Measurements from ENCODE around the gene SCAMP2.

GRCh38 chr15:74799856-74800558 is 73.2 kb downstream of the SCAMP2 start:
- TF ChIP-seq ZNF317 (CRISPR knock-in tag; IDR thresholded peaks at IDR 0.05; ENCODE audit: borderline replicate concordance, low read depth) (no peak), TCF7 (CRISPR knock-in tag; IDR thresholded peaks at IDR 0.05; ENCODE audit: low read depth) (no peak), SP1 (CRISPR knock-in tag; conservative IDR thresholded peaks at IDR 0.05) (no peak), MXD4 (CRISPR knock-in tag; IDR thresholded peaks at IDR 0.05; ENCODE audit: borderline replicate concordance) (no peak), TEAD4 (CRISPR knock-in tag; IDR thresholded peaks at IDR 0.05) (no peak), ZNF138 (CRISPR knock-in tag; conservative IDR thresholded peaks at IDR 0.05) (no peak), ETV6 (CRISPR knock-in tag; IDR thresholded peaks at IDR 0.05) (no peak)
- TF ChIP-seq, protein P1, sequence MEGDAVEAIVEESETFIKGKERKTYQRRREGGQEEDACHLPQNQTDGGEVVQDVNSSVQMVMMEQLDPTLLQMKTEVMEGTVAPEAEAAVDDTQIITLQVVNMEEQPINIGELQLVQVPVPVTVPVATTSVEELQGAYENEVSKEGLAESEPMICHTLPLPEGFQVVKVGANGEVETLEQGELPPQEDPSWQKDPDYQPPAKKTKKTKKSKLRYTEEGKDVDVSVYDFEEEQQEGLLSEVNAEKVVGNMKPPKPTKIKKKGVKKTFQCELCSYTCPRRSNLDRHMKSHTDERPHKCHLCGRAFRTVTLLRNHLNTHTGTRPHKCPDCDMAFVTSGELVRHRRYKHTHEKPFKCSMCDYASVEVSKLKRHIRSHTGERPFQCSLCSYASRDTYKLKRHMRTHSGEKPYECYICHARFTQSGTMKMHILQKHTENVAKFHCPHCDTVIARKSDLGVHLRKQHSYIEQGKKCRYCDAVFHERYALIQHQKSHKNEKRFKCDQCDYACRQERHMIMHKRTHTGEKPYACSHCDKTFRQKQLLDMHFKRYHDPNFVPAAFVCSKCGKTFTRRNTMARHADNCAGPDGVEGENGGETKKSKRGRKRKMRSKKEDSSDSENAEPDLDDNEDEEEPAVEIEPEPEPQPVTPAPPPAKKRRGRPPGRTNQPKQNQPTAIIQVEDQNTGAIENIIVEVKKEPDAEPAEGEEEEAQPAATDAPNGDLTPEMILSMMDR (IDR thresholded peaks at IDR 0.05): peak; percentile 98
- TF ChIP-seq, protein P2, sequence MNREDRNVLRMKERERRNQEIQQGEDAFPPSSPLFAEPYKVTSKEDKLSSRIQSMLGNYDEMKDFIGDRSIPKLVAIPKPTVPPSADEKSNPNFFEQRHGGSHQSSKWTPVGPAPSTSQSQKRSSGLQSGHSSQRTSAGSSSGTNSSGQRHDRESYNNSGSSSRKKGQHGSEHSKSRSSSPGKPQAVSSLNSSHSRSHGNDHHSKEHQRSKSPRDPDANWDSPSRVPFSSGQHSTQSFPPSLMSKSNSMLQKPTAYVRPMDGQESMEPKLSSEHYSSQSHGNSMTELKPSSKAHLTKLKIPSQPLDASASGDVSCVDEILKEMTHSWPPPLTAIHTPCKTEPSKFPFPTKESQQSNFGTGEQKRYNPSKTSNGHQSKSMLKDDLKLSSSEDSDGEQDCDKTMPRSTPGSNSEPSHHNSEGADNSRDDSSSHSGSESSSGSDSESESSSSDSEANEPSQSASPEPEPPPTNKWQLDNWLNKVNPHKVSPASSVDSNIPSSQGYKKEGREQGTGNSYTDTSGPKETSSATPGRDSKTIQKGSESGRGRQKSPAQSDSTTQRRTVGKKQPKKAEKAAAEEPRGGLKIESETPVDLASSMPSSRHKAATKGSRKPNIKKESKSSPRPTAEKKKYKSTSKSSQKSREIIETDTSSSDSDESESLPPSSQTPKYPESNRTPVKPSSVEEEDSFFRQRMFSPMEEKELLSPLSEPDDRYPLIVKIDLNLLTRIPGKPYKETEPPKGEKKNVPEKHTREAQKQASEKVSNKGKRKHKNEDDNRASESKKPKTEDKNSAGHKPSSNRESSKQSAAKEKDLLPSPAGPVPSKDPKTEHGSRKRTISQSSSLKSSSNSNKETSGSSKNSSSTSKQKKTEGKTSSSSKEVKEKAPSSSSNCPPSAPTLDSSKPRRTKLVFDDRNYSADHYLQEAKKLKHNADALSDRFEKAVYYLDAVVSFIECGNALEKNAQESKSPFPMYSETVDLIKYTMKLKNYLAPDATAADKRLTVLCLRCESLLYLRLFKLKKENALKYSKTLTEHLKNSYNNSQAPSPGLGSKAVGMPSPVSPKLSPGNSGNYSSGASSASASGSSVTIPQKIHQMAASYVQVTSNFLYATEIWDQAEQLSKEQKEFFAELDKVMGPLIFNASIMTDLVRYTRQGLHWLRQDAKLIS (CRISPR knock-in tag; IDR thresholded peaks at IDR 0.05; ENCODE audit: borderline replicate concordance): no peak
- TF ChIP-seq, protein P3, sequence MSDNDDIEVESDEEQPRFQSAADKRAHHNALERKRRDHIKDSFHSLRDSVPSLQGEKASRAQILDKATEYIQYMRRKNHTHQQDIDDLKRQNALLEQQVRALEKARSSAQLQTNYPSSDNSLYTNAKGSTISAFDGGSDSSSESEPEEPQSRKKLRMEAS (CRISPR knock-in tag; IDR thresholded peaks at IDR 0.05): peak; percentile 26; the same call in 1 of the 2 replicates
- TF ChIP-seq, protein P4, sequence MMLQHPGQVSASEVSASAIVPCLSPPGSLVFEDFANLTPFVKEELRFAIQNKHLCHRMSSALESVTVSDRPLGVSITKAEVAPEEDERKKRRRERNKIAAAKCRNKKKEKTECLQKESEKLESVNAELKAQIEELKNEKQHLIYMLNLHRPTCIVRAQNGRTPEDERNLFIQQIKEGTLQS (CRISPR knock-in tag; conservative IDR thresholded peaks at IDR 0.05): no peak
- TF ChIP-seq, protein P5, sequence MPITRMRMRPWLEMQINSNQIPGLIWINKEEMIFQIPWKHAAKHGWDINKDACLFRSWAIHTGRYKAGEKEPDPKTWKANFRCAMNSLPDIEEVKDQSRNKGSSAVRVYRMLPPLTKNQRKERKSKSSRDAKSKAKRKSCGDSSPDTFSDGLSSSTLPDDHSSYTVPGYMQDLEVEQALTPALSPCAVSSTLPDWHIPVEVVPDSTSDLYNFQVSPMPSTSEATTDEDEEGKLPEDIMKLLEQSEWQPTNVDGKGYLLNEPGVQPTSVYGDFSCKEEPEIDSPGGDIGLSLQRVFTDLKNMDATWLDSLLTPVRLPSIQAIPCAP (CRISPR knock-in tag; IDR thresholded peaks at IDR 0.05): no peak

Data from WTC11 (cell line).